Neutrophil (primary cell): Measurements from ENCODE around the gene ADGRL3.

Experiments
- H3K27ac ChIP-seq: fragments of 200-600 bp; sonication (generic); 2 replicates; pipeline ENCODE4 v1.5.1; 2016; ENCODE audit warnings: mild to moderate bottlenecking, moderate library complexity
- H3K27me3 ChIP-seq: fragments of 200-600 bp; sonication (generic); 2 replicates; pipeline ENCODE4 v1.6.0; 2016; ENCODE audit warnings: mild to moderate bottlenecking
- H3K36me3 ChIP-seq: fragments of 200-600 bp; sonication (generic); 2 replicates; pipeline ENCODE4 v1.5.1; 2017
- H3K4me1 ChIP-seq, 2 experiments: fragments of 200-600 bp in 1 of 2; sonication (generic) in 1 of 2; 1 replicate in 1 of 2; 2 replicates in 1 of 2; pipeline versions ENCODE4 v1.5.1 to v1.6.1; 2013 to 2016; ENCODE audit warnings: low read depth in 1 of 2, low read length in 1 of 2, mild to moderate bottlenecking in 1 of 2, moderate library complexity in 1 of 2; ENCODE audit not compliant: control insufficient read depth in 1 of 2, insufficient read depth in 1 of 2
- H3K4me3 ChIP-seq, 2 experiments: fragments of 200-600 bp in 1 of 2; sonication (generic) in 1 of 2; 1 replicate in 1 of 2; 2 replicates in 1 of 2; pipeline ENCODE4 v1.5.1; 2013 to 2016; ENCODE audit warnings: low read depth in 1 of 2, low read length in 1 of 2, mild to moderate bottlenecking in 1 of 2, moderate library complexity in 1 of 2
- H3K9me3 ChIP-seq: fragments of 200-600 bp; sonication (generic); 2 replicates; pipeline ENCODE4 v1.5.1; 2016
- CTCF ChIP-seq: fragments of 200-600 bp; sonication (generic); IDR thresholded peaks from 2 replicates; pipeline ENCODE4 v1.5.1; 2016; ENCODE audit warnings: antibody characterized with exemption

Gene ADGRL3

GRCh38 chr4:61276029-61276428 is 75.9 kb downstream of the ADGRL3 start:
- Histone ChIP-seq H3K4me3 (no peak overlapping the region), H3K4me1 (no peaks in the 10 kb centered on the region), H3K27ac (no peak overlapping the region), H3K9me3 (no peaks in the 10 kb centered on the region), H3K27me3 (no peaks in the 10 kb centered on the region), H3K36me3 (no peaks in the 10 kb centered on the region)
- no peak for TF ChIP-seq CTCF

- H3K4me1 ChIP-seq: no peaks in the 10 kb centered on the region
- TF ChIP-seq CTCF: no peak
- H3K27me3 ChIP-seq: no peaks in the 10 kb centered on the region
- H3K9me3 ChIP-seq: no peaks in the 10 kb centered on the region
- no peak overlapping the region for H3K4me3 ChIP-seq
- H3K27ac ChIP-seq: no peak overlapping the region
- H3K36me3 ChIP-seq: no peaks in the 10 kb centered on the region
These were observed 77.9 kb downstream of the ADGRL3 start for GRCh38 chr4:61277785-61278760.

- Histone ChIP-seq H3K36me3 (no peaks in the 10 kb centered on the region), H3K4me1 (no peaks in the 10 kb centered on the region), H3K27me3 (no peaks in the 10 kb centered on the region), H3K4me3 (no peak overlapping the region), H3K9me3 (no peaks in the 10 kb centered on the region), H3K27ac (no peak overlapping the region)
- no peak for TF ChIP-seq CTCF
These were observed 92.2 kb downstream of the ADGRL3 start for GRCh38 chr4:61292322-61292721.

- Histone ChIP-seq H3K27ac (no peak overlapping the region), H3K36me3 (no peaks in the 10 kb centered on the region), H3K4me3 (no peak overlapping the region), H3K4me1 (no peaks in the 10 kb centered on the region), H3K27me3 (no peaks in the 10 kb centered on the region), H3K9me3 (no peaks in the 10 kb centered on the region)
- TF ChIP-seq CTCF: no peak
These were observed 93.7 kb downstream of the ADGRL3 start for GRCh38 chr4:61293707-61294400.

GRCh38 chr4:61294936-61295335 is 94.8 kb downstream of the ADGRL3 start:
- Histone ChIP-seq H3K9me3 (no peaks in the 10 kb centered on the region), H3K27me3 (no peaks in the 10 kb centered on the region), H3K4me1 (no peaks in the 10 kb centered on the region), H3K36me3 (no peaks in the 10 kb centered on the region), H3K4me3 (no peak overlapping the region), H3K27ac (no peak overlapping the region)
- TF ChIP-seq CTCF: no peak
